Activated effector memory CD4-positive, alpha-beta T cell treated with Interleukin-2 at 50 U/mL for 16 hours (primary cell): ENCODE measurements around the gene PON2.

Experiments used
- DNase-seq: peaks from one replicate; pipeline ENCODE4 v3.0.0-alpha.2; 2020

Gene PON2

DNA sequence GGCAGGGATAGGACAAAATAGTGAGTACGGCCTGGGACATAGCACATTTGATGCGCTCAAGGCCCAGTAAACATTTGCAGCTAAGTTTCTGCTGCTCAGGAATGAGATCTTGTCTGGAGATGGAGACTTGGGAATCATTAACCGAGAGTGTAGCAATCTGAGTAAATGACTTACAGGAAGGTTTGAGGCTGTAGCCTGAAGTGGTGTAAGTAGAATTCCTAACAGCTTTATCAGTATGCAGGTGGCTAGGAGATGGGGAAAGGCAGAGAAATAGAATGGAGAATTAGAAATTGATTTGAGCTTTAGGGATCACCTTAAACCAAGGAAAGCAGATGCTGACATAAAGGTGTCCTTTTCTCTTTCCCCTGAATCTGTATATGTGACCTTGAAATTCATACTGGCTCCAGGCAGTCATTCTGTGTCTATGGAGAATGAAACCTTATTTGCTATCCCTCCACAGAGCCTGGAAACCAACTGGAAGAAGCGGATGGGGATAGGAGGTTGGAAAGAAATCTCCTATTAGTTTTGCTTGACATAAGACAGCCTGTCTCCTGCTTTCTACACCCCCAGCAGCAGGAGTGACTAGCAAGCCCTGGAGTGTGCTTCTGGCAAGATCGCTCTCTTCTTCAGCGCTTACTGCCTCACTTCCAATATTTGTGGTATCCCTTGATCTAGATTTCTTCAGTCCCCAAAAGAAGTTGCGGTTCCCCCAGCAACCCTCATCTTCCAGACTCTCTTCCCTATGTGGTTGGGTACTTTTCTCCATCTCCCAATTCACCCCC lies 6.4 kb upstream of the PON2 start:
- no peak for DNase-seq

- no peak for DNase-seq
These were observed 5.7 kb upstream of the PON2 start for GRCh38 chr7:95440394-95441038.

GRCh38 chr7:95436407-95436806 lies 1.6 kb upstream of the PON2 start:
- DNase-seq, result no peak

- DNase-seq, result no peak
These were observed 573 bp upstream of the PON2 start for GRCh38 chr7:95435422-95435780.

GRCh38 chr7:95433952-95434556 lies 774 bp downstream of the PON2 start:
- DNase-seq, result no peak

DNA sequence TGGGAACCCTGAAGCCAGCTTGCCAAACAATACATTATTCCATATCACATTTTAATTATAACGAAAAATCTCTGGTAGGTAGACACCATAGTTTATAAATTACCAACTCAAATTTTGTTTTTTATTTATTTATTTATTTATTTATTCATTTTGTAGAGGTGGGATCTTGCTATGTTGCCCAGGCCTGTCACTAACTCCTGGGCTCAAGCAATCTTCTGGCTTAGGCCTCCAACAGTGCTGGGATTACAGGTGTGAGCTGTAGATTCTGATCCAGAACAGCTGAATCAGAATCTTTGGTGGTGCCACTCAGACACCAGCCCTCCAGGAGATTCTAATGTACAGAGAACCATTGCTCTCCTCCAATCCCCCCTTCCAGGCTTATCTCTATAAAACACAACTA lies 1.7 kb downstream of the PON2 start:
- no peak for DNase-seq

GRCh38 chr7:95432606-95433005 lies 2.2 kb downstream of the PON2 start:
- DNase-seq, result no peak

GRCh38 chr7:95430864-95431263 lies 4.0 kb downstream of the PON2 start:
- no peak for DNase-seq

DNA sequence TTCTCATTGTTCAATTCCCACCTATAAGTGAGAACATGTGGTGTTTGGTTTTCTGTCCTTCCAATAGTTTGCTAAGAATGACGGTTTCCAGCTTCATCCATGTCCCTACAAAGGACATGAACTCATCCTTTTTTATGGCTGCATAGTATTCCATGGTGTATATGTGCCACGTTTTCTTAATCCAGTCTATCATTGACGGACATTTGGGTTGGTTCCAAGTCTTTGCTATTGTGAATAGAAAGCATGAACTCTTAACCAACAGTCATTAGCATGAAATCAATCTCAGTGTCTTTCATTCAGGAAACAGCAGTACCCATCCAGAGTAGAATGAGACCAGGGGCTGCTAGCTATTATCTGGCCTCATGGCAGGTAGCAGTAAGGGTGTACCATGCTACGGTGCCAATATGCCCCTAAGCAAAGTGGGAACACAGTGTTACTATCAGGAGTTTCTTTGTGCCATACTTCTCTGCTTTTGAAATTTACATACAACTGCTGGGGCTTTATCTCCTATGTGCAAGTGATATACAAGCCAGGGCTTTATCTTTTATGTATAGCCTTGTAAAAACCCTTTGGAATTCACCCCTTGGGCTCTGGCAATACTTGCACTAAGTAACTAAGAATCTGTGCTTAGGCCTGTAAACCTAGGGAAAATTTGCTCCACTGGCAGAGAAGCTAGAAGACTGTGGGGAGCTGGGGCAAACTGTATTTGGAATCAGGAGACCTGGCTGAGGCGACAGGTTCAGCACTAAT lies 5.4 kb downstream of the PON2 start:
- no peak for DNase-seq

DNA sequence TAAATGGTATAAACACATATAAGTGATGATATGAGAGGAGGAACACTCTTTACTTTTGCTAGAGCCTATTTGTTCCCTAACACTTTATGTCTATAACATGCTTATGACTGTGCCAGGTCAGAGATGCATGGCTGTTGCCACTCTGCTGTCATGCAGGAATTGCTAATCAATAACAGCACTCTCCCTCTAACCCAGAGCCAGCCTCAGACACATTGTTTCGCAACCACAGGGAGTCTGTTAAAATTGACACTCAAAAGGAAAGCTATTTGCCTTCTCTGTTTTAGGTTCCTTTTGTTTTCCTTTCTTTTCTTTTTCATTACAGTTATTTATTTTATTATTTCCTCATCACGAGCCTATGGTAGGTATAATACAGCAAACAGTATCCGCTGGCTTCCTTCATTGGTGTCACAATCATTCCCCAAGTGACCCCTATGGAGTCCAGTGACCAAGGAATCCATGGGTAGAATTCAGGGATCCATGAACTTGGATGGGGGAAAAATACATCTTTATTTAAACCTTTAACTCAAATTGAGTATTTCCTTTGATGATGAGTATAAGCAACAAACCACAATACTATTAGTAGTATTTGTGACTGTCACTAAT lies 6.8 kb downstream of the PON2 start:
- DNase-seq, result no peak

- no peak for DNase-seq
These were observed 7.7 kb downstream of the PON2 start for GRCh38 chr7:95427166-95427565.

DNA sequence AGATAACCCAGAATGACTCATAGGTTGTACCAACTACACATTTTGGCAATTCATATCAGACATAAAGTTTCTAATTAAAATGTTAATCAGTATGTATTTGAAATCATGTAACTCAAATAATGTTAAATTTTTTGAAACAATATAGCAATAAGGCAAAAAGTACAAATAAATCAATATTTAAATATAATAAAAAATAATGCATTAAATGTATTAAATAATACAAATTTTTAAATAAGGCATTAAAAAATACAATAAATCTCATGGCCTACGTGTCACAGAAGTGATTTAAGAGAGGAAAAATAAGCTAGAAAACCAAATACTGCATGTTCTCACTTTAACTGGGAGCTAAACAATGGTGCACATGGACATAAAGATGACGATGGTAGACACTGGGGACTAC lies 9.1 kb downstream of the PON2 start:
- no peak for DNase-seq

GRCh38 chr7:95424716-95425115 lies 10.1 kb downstream of the PON2 start:
- DNase-seq, result no peak

DNA sequence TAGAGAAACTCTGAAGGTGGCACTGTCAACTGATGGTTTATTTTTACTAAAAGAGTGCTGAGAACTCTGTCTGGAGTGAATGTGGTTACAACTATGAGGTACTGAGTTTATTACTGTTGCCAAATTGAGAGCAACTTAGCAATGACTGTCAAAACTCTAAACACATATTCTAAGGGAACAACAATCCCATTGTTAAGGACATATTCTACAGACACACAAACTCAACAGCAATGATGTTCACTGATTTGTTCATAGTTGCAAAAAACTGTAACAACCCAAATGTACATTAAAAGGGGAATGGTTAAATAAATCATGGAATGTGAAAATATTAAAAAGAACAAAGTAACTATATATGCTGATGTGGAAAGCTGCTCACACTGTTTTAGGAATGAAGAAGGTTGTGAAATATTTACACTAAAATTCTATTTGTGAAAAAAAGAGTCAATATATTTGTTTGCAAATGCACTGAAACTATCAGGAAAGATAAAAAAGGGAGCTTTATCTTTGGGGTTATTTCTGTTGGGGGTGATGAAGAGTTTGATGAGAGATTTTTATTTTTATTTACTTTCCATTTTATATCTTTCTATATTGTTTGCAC lies 12.9 kb downstream of the PON2 start:
- DNase-seq, result no peak

DNA sequence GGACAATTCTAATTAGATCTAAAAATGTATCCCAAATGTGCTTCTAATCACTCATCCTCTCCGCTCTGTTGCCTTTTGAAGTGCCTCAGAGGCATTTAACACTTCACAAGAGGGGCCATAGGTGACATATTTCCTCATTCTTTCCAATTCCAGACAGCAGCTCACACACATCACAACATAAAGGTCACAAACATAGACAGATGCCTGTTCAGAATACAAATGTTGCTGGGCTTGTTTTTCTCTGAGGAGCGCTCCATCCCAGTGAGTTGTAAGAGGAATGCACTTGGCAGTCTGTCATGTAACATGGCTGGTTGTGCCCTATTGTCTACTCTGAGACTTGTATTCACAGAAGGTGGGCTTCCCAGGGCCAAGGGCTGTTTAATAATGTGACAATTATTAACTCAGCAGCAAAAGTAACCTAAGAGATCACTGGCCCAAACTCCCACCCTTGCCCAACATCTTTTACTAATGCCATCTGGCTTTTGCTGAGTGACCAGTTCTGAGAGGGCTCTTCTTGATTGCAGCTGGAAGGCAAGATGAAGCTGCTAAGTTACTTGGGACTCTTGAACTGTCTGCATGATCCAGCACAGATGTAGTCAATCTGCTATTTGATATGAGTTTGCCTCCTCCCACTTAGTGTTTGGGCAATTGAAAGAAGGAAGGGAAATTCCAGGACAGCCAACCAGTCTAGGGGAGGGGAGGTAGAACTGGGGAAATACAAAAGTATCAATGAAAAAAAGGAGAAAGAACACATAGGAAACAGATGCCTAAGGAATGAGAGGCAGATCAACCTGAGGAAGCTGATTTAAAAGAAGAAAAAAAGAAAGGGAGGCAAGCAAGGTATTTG lies 13.6 kb downstream of the PON2 start:
- no peak for DNase-seq

DNA sequence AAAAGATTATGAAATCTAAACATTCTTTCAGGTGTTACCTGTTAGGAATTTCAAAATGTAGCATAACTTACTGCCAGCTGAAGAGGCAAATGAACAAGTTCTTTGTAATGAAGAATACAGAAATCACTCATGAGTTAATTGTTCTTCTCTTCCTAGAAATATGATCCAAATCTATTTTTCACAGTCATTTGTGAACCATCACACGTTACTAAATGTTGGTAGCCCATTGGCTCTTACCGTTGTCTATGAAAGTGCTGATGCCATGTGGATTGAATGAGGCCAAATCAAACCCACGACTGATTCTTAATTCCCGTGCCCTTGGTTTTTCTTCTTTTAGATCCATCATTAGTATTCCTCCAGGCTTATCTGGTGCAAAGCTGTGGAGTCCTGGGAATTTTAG lies 22.8 kb downstream of the PON2 start:
- no peak for DNase-seq

DNA sequence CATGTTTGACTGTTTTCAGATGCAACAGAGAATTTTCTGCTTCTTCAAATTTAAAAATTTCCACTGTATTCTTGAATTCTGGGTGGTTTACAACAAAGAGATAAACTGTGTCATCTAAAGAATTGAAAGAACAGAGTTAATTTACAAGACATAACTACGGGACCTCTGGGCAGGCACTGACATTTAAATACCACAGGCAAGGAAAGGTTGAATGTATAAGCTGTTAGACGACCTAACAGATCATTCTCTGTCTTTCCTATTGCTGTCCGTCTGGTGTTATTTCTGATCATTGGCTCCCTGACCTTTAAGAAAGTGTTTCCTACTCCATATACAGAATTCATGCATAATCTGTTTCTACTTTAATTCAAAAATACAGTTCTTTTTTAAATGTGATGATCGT lies 23.2 kb downstream of the PON2 start:
- DNase-seq, result no peak

DNA sequence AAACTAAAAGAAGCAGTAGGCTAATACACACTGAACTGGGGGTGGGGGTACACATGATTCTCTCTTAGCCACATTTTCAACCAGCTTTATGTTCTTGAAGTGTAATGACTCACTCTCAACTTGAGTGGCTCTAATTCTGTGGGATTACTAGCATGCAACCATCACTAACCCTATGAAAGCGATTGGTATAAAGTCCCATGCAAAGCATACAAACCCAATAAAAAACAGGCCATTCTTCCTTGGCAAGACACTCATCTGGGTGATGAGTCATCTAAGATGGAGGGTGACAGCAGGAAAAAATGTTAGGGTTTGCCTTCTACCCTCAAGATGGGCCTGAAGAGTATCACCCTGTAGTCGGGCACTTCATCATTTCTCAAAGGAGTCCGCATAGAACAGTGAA lies 23.8 kb downstream of the PON2 start:
- DNase-seq, result no peak

- DNase-seq, result no peak
These were observed 27.1 kb downstream of the PON2 start for GRCh38 chr7:95407751-95408150.

- DNase-seq, result no peak
These were observed 29.0 kb downstream of the PON2 start for GRCh38 chr7:95405800-95406199.

- no peak for DNase-seq
These were observed 29.6 kb downstream of the PON2 start for GRCh38 chr7:95405208-95405607.

GRCh38 chr7:95404316-95404865 lies 30.4 kb downstream of the PON2 start:
- no peak for DNase-seq
